DMS 273 (cell line): Measurements from ENCODE around the gene GAREM1.
"Not testable (repeated sequence)": the region's sequence is repeated elsewhere in the genome, so short reads cannot be mapped to it uniquely, and the experiment has no call there.

Experiments used
- DNase-seq: peaks from one replicate; lab custom pipeline; 2025; ENCODE audit not compliant: unreplicated experiment; lab: John Stamatoyannopoulos, UW

The GAREM1 gene

GRCh38 chr18:32295604-32296003 lies 175.1 kb downstream of the GAREM1 start:
- DNase-seq, result no peak

GRCh38 chr18:32293107-32293506 lies 177.6 kb downstream of the GAREM1 start:
- DNase-seq, result no peak

GRCh38 chr18:32291623-32292022 lies 179.1 kb downstream of the GAREM1 start:
- DNase-seq, result not testable (repeated sequence)

- no peak for DNase-seq
Observed at GRCh38 chr18:32290810-32291209, 179.9 kb downstream of the GAREM1 start.

GRCh38 chr18:32289483-32290075 lies 181.1 kb downstream of the GAREM1 start:
- DNase-seq, result peak; percentile 90

- no peak for DNase-seq
Observed at GRCh38 chr18:32287873-32288272, 182.8 kb downstream of the GAREM1 start.

GRCh38 chr18:32287249-32287648 lies 183.4 kb downstream of the GAREM1 start:
- no peak for DNase-seq

- DNase-seq, result no peak
Observed at GRCh38 chr18:32286749-32287148, 183.9 kb downstream of the GAREM1 start.

- DNase-seq, result no peak
Observed at GRCh38 chr18:32284284-32284683, 186.4 kb downstream of the GAREM1 start.

GRCh38 chr18:32280911-32281310 lies 189.8 kb downstream of the GAREM1 start:
- DNase-seq, result no peak

GRCh38 chr18:32280188-32280783 lies 190.4 kb downstream of the GAREM1 start:
- DNase-seq, result no peak

GRCh38 chr18:32278177-32278799 lies 192.4 kb downstream of the GAREM1 start:
- no peak for DNase-seq

GRCh38 chr18:32277549-32277948 lies 193.1 kb downstream of the GAREM1 start:
- DNase-seq, result no peak

- DNase-seq, result no peak
Observed at GRCh38 chr18:32276906-32277305, 193.8 kb downstream of the GAREM1 start.

GRCh38 chr18:32276256-32276655 lies 194.4 kb downstream of the GAREM1 start:
- no peak for DNase-seq

GRCh38 chr18:32275221-32275620 lies 195.5 kb downstream of the GAREM1 start:
- DNase-seq, result no peak

GRCh38 chr18:32274307-32274706 lies 196.4 kb downstream of the GAREM1 start:
- no peak for DNase-seq

- DNase-seq, result peak; percentile 63
Observed at GRCh38 chr18:32271672-32272208, 198.9 kb downstream of the GAREM1 start.

- no peak for DNase-seq
Observed at GRCh38 chr18:32270341-32270740, 200.3 kb downstream of the GAREM1 start.

GRCh38 chr18:32267463-32267862 lies 203.2 kb downstream of the GAREM1 start:
- DNase-seq, result no peak

GRCh38 chr18:32264401-32264800 lies 206.3 kb downstream of the GAREM1 start:
- DNase-seq, result no peak

- no peak for DNase-seq
Observed at GRCh38 chr18:32262092-32262491, 208.6 kb downstream of the GAREM1 start.
